DMS153 treated with DMSO at 0.1 percent for 48 hours (cell line): ENCODE results near the gene LIFR.

Experiments
- DNase-seq: peaks from one replicate; lab custom pipeline; 2025; ENCODE audit not compliant: unreplicated experiment; lab: John Stamatoyannopoulos, UW

LIFR gene

DNA sequence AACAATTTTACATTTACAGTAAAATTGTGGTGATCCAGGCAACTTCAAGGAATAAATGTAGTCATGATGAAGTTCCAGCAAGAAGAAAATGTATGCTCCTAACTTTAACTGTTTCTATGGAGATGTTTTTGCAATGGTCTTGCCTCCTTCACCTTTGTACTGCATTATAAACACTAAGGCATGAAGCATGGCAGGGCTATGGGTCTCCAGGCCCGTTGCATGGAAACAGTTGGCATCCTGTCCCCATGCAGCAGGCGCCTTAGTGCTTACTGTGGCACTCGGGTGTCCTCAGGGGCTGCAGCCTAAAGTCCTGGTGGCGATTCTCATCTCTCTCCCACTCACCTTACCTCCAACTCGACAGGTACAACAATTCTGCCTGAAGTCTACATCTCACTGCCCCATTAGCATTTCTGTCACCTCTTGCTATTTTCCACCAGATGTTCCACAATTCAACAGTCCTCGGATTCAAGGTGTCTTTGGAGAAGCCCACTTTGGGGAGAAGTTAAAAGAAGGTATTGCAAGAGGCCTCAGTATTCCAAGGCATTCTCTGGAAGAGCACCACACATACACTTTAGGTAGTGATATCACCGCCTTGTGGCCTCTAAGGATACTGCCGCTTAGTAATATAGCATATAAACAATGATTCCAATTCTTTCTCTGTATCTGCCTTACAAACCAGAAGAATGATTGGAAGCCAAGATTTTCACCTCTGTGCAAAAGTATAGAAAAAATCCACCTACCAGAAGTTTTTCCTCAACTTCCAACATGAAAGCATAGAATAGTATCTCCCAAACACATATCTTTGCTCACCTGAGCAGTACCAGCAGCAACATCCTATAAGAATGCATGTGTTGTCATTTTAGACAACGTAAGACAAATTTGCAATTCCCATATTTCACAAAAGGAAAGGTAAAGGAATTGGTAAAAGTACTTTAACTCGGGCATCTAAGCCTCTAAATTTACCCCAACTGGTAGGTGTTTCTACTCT, 5.1 kb downstream of the LIFR start:
- peak; percentile 75 for DNase-seq

DNA sequence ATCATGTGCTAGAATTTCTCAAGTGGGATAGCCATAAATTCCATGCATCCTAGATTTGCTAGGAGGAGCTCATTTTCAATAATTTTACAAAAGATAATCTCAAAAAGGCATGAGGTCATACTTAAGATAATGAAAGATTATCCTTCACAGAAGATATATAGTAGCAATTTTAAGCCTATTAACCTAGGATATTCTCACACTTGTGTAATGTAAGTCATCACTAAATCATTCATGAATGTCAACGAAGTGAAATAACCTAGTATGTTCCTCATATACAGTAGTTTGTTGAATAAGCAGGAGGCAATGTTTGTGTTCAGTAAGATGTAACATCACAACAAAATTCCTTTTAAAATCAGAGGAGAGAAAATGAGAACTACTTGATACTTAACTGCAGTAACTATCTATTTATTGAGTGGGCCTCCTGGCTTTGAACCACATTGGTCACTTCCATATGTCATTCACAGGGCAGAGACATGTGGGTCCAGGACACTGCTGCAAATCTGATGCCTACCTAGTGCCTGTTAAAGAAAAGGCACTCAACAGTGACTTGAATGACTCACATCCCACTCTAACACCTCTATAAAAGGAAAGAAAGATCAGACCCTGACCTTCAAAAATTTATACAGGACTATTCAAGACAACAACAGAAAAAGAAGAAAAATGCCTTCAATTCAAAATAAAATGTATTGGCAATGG, 8.2 kb downstream of the LIFR start:
- no peak for DNase-seq

DNA sequence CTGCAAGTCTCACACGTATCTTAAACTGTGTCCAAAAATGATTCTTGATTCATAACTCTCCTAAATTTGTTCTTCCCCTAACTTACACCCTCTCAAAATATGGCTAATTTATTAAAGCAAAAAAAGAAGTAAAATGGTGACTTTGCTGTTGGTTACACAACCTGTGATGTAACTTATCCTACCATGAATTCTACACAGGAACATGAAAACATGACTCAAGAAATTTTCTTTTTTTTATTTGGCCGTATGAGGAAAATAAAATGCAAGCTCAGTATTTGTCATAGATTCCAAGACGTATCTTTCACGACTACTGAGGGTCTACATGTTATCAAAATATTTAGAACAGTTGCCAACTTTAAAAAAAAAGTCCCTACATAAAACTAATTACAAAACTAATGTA, 9.2 kb downstream of the LIFR start:
- no peak for DNase-seq

DNA sequence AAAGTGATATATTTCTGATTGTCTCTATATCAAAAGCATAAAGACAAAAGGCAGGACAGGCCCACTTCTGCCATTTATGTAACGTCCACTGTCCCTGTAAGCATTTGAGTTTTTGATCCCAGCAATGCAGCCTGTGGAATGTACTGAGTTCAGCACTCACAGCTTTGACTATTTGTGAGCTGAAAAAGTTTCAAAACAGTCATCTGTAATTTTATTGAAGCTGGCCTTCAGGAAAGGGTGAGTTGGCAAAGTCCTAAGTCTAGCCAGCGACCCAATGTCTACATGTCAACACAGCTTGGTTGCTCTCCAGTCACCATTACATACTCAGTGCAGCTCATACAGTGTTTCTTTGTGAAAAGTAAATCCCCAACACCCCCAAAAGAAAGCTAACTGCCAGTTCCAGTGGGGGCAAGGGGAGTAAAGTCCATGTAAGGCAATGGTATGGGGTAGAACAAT, 9.7 kb downstream of the LIFR start:
- DNase-seq = no peak

DNA sequence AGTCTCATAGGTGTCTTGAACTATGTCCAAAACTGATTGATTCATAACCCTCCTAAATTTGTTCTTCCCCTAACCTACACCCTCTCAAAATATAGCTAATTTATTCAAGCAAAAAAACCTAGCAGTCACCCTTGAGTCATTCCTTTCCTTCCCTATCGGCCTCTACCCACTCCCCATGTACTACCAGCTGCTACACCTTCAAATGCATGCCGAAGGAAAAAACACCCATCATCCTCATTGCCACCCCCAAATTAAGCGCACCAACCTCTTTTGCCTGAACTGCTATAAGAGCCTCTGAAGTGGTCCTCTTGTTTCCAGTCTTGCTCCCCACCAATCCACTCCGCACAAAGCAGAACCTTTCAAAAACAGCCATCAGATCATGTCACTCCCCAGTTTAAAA, 12.6 kb downstream of the LIFR start:
- DNase-seq = no peak

DNA sequence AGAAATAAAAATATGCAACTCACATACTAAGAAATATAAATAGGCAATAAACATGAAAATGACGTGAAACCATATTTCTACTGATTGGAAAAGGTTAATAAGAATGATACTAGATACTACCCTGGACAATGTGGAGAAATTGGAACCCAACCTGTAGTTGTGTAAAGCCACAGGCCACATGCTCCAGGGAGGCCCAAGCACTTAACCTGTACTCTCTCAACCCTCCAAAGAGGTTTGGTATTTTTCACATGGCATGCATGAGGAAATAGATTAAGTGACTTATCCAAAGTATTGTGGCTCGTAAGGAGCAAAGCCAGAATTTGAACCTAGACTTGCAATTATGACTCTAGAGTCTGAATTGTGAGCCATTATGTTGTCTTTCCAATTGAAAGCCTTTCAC, 13.4 kb downstream of the LIFR start:
- no peak for DNase-seq

DNA sequence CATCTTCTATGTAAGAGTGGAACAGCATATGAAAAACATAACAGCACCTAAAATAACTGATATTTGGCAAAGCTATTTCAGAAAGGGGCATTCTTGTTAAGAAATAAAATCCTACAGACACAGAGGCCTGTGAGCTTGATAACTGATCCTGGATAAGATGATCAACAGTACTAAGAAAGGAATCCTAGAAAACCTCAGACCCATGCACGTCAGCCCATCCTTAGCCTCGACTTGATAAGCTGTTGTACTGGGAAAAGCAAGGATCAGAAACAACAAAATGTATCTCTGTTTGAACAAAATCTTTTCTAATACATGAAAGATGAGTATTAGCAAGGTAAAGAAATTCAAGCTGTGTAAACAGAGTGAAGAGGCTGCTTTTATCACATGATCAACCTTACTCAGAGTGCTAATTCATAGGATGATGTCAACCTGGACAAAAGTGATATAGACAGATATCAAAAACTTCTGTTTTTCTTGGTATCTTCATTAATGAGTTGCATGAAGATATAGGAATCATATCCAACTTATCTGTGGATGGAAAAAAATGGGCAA, 15.2 kb downstream of the LIFR start:
- peak; percentile 66 for DNase-seq

DNA sequence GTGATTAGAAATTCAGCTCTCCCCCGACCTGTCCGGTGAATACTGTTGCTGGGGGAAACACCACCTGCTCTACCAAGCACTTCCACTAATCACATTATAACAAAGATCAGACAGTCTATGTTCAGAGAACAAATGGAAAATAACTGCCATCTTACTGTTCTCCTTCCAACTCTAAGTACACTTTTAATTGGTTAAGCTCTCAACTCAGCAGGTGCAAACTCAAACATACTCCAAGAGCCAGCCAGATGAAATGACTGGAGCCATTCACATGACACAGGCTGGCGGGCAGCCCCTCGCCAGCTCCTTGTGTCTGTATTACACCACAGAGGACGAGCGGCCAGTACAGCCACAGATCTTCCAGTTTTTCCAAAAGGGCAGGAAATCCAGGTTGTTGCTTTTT, 16.1 kb downstream of the LIFR start:
- peak; percentile 64 for DNase-seq

DNA sequence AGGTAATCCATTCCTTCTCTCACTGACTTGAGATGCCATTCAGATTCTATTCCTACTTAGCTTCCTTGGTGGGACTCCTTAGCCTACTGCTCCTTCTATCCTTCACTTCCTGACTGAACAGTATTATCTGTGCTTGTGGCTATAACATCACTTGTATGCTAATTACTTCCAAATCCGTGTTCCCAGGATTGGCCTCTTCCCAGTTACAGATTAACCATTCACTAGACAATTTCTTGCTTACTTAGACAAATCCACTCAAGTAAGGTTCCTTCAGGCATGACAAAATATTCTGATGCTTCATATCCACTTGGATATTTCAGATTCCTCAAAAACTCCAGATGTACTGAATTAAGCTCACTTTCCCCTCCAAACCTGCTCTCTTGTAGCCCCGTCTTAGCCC, 18.3 kb downstream of the LIFR start:
- no peak for DNase-seq

DNA sequence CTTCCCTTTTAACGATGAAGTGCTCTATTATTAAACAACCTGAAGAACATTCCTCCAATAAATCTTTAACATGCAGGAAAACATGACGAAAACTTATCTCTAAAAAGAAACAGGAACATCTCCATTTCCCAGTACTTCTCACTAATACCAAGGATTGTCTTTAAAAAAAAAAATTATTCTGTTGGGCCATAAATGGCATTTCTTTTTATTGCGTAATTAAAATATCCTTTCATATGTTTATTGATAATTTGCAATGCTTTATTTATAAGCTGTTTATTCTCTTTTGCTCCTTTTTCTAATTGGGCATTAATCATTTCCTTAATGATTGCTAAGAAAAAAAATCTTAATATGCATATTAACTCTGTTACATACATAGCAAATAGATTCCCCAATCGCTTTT, 18.9 kb downstream of the LIFR start:
- no peak for DNase-seq

DNA sequence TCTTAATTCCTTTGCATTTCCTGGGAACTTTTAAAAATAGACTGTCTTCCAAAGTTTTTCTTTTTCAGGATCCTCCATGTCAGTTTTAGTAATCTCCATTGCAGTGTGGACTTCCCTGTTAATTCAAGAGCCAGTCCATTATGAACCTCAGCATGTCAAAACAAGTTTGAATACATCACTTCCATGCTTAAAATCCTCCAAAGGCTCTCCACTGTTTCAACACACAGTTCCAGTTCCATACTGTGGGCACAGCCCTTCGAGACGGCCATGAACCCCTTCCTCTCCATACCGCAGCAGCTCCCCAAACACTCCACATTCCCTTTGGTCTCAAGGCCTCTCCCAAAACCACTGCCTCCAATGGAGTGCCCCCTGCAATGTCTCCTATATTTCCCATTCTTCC, 19.5 kb downstream of the LIFR start:
- no peak for DNase-seq

DNA sequence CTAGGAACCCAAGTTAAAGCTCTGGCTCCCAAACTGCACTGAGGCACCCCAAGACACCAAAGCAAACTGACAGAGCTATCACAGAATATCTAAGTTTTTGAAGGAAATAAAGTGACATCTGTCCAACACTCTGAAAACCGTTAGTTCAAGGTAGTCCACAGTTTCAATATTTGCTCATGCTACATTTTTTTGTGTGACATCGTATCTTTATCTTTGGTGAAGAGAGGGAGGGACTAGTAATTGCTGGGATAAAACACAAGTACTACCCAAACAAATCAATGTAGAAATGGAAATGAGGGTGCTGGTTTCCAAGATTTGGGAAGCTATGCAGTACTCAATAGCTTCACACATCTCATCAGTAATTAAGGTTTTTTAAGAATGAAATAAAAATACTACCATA, 20.6 kb downstream of the LIFR start:
- DNase-seq = no peak

DNA sequence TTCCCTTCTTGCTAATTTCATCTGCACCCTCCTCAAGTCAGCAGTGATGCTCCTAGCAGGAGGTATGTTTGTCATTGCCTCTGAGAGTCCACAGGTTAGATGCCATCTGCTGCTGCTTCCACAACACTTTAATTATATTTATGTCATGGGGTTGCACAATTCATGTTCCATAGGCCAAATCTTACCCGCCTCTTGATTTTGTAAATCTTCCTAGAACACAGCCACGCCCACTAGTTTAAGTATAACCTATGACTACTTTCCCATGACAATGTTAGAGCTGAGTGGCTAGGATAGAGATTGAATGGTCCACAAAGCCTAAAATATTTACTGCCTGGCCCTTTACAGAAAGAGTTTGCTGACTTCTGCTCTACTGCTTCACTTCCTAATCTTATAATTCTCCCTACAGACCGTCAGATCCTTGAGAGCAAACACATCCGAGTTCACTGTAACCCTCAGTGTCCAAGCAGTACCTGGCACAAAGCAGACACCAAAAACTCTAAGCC, 21.1 kb downstream of the LIFR start:
- no peak for DNase-seq

DNA sequence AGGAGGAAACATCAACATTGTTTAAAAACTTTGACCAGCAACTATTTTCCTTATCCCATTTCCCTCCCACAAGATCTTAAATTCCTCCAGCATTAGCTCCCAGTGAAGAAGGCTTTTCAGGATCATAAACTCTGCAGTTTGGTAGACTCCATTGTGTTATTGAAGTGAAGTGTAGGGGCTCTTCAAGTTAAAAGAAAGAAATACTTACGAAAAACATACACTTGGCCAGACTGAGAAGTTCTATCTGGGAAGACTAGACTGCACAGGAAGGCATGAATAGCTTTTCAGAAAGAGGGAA, 22.3 kb downstream of the LIFR start:
- DNase-seq = no peak

DNA sequence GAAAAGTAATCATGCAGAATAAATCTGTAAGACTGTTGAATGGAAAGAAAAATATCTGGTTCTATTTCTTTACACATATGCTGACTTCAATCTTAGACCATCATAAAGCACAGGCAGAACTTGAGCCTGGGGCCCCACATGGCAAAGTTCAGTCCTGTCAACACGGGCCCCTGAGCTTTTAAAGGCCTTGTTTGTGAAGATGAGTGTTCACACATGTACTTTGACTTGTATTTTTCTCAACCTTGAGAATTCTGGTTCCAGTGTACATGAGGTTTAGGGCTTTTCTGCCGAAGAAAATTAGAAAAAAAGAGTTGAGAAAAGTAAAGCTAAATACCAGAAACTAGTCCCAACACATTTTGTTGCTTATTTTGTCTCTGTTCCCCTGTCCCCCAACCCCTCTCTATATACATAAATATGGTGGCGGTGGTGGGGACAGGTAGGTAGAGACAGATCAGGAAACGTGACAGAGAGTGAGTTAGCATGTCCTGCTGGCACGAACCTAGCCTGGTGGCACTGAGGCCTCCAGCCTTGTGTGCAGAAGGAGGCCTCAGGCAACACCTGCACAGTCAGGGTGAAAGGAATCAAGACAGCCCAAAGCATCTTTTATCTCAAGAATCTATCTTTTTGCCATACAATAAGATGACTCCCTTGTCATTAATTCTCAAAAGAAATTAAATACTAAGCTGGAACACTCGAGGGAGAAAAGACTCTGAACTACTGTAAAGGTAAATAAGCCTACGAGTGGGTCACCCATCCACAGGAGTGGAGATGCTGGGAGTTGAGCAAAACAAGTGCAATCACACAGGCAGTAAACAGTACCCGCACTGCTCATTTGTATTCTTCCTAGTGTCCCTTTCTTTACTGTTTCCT, 22.9 kb downstream of the LIFR start:
- DNase-seq = no peak

DNA sequence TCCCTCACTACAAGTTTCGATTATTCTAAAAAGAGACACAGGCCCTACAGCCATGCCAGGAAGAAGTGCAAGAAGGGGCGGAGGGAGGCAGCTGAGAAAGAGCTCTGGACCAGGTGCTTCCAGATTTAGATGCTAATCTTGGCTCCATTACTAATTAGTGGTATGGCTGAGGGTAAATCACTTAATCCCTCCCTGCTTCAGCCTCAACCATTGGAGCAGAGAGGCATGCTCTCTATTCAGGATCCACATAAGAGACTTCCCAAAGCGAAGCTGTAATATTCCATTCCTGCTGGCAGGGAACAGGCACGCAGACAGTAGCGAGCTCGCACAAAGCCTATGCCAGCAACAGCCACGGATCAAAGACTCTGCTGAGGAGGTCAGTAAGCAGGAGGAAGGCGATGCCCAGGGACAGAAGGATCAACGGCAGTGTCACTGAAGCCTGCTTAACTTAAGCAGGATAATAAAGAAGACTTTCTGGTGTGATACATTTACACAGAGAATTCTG, 24.2 kb downstream of the LIFR start:
- no peak for DNase-seq

DNA sequence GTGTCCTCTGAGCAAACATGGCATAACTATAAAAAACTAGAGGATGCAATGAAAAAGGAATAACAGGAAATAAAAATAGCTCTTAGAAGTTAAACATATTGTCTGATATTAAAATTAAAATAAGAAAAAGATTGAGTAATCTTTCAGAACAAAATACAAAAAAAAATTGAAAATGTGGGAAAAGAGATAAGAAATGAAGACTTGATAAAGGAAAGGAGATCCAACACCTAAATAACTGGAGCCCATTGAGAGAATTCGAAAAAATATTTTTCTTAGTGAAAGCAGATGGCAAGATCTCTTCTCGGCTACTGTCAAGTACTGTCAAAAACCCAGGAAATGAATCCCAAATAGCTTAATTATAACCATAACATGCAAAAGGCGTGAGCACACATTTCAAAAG, 24.9 kb downstream of the LIFR start:
- DNase-seq = no peak

DNA sequence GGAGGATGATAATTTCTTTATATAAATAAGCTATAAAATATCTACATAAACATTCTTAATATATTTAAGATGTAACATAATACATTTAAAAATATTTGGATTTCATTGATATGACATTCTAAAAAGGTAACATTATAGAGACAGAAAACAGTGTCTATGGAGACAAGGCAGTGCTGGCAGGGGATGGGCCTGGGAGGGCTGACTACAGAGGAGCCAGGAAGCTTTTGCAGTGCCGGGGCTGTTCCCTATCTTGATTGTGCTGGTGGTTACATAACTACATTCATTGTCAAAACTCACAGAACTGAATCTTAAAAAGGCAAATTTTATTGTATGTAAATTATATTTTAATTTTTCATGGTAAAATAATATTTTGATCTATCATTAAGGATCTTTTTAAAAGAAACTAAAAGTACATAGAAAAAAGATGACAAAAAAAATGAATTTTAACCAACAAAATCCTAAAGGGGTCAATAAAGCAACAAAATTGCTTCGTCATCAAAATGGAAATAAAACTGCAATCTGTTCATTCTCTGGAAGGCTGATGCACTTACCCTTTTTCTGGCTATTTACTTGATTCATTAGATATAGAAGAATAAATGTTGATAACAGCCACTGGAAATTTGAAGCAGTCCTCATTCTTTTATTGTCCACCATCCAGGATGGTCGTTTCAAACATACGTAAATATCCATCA, 26.3 kb downstream of the LIFR start:
- no peak for DNase-seq

DNA sequence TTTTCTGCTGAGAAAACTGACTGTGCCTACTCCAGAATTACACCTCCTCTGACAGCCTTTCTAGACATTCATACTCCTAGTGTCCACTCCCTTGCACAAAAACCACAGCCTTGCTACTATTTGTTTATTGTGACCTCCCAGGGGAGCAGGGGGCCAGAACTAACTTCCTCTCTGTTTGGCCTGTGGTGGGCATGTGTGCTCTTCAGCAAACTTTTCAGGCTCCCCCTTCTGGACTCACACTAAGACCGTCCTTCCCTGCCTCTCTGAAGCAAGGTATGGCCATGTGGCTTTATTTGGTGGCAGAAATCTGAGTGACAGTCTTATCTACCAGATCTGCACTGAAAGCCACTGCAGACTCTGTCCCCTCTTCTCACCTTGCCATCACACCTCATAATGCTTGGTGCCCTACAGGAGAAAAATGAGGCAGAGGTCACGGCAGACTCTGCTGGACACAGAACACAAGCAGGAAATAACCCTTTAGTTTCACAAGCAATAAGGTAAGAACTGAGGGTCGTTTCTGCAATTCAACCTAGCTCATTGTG, 28.2 kb downstream of the LIFR start:
- no peak for DNase-seq

DNA sequence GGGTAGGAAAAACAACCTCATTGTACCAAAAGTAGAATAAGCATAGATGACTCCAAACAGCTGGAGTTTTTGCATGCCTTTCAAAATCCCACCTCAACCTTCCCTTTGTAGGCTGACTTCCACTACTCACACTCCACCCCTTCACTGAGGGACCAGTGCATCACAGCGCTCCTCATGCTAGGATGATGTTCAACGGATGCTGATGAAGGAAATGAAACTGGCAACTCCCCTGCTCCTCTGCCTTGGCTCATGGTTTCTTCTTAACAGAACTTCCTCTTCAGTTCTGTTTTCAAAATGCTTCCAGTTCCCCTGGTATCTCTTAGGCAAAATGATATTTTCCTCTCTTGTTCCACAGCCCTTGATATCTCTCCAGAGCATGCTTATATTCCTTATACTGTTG, 29.0 kb downstream of the LIFR start:
- no peak for DNase-seq
